Myocyte (in vitro differentiated cells): ENCODE data around the gene C1QTNF8. TPM values are rescaled to one million over a fixed set of nuclear protein-coding genes. Genes with fewer than 3 reads are reported as not detected.
"Not testable (repeated sequence)": the region's sequence is repeated elsewhere in the genome, so short reads cannot be mapped to it uniquely, and the experiment has no call there.

Source experiments
- DNase-seq: peaks from one replicate; pipeline ENCODE4 v3.0.0-alpha.2; 2012; ENCODE audit warnings: low read depth
- total RNA-seq: library from RNA; depleted of rRNA; stranded (reverse); fragments of >200 nt; gene quantifications from 2 replicates; pipeline ENCODE4 v1.2.3, GENCODE V29; 2014

C1QTNF8 gene
- total RNA-seq, 1 donor from 2014 or later = not detected

- no peak for DNase-seq
Observed at GRCh38 chr16:1094601-1095449, 1.2 kb downstream of the C1QTNF8 start.

DNA sequence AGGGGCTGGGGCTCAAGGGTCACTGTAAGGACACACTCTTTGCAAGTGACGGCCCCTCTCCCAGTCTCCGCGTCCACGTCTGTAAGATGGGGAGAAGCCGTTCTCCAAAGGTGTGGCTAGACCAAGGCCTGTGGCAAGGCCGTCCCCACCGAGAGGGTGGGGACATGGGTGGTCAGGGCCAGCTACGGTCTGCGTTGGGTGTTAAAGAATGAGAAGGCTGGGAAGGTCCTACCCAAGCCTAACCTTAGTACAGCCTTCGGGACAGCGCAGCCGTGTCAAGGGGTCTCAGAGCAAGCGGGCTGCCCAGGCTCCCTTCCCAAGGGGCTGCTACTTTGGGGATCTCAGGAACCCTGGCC is 1.9 kb downstream of the C1QTNF8 start:
- DNase-seq = no peak

- no peak for DNase-seq
Observed at GRCh38 chr16:1093284-1094123, 2.5 kb downstream of the C1QTNF8 start.

DNA sequence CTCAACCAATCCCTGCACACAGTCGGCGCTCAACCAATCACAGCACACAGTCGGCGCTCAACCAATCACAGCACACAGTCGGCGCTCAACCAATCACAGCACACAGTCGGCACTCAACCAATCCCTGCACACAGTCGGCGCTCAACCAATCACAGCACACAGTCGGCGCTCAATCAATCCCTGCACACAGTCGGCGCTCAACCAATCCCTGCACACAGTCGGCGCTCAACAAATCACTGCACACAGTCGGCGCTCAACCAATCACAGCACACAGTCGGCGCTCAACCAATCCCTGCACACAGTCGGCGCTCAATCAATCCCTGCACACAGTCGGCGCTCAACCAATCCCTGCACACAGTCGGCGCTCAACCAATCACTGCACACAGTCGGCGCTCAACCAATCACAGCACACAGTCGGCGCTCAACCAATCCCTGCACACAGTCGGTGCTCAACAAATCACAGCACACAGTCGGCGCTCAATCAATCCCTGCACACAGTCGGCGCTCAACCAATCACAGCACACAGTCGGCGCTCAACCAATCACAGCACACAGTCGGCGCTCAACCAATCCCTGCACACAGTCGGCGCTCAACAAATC is 3.3 kb downstream of the C1QTNF8 start:
- not testable (repeated sequence) for DNase-seq

DNA sequence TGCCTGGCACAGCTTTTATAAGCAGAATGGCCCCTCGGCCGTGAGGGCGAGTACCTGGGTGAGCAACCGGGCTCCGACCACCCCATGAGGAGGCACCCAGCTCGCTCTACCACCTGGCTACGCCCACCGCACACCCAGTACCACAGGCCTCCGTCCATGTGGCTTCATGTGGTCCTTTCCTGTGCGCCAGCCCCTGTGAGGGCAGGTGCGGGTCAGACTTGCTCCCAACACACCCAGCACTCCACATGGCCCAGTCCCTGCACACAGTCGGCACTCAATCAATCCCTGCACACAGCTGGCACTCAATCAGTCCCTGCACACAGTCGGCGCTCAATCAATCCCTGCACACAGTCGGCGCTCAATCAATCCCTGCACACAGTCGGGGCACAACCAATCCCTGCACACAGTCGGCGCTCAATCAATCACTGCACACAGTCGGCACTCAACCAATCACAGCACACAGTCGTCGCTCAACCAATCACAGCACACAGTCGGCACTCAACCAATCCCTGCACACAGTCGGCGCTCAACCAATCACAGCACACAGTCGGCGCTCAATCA is 4.0 kb downstream of the C1QTNF8 start:
- no peak for DNase-seq

DNA sequence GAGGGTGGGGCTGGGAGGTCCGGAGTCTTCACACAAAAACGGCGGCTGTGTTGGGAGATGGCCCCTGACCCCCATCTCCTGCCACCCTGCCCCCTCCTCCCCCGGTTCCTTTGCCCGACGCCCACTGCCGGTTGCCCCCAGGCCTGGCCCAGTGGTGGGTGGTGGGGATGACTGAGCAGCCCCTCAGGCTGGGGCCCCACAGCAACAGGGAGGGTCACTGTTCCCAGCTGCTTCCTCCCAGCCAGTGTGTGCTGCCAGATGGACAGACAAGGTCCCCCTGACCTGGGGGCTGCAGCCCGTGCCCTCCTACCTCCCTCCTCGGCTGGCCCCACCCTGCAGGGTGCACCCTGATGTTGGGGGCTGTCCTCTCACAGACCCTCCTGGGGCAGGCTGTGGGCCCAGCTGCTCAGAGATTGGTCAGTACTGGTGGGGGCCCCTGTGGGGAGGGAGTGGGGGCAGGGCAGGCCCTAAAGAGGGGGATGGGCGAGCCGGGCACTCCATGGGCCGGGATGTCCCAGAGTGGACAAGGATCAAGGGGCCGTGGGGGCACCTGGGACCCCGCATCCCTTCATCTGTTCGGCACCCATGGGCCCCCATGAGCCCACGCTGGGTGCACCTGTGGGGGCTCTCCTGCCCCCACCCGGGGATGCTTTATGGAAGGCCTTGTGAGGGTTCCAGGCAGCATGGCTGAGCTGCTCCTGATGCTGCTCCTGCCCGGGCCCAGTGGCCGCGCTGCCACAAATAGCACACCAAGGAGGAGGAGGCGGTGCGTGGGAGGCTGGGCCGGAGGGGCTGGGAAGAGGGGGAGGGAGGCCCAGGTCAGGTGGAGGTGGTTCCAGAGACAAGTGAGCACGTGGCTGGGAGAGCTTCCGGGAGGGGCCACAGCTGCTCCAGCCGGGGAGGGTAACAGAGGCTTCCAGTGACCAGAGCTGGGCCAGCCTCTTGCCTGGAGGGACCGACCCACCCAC is 5.1 kb downstream of the C1QTNF8 start:
- no peak for DNase-seq

DNA sequence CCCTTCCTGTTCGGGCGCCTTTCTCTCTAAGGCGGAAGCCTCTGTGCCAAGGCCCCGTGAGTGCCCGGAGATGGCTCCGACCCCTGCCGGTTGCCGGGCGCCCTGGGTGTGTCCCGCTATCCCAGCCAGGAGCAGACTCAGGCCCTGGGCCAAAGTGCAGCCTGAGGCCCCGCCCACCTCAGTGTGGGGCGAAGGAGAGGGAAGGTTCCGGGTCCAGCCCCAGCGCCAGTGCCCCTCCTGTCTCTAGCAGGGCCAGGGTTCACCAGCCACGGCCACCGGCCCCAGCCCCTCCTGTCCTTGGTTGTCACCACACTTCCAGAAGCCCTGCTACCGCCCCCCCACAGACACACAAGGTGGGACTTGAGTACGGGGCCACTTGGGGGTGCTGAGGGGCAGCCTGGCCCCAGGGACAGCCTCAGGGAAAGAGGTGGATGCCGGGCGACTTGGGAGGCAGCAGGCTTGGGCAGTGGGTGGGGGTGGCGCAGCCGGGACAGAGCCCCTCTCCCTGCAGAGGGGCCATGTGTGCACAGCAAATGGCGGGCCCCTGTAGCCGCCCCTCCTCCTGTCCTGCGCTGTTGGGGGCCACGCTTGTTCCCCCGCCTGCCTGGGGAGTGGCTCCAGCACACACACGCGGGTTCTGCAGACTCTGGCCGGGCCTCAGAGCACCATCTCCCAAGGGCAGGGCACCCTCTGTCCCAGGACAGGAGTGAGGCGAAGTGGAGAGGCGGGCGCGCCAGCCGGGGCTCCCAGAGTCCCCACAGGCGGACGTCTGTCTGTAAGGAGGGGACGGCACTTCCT is 6.0 kb downstream of the C1QTNF8 start:
- no peak for DNase-seq

DNA sequence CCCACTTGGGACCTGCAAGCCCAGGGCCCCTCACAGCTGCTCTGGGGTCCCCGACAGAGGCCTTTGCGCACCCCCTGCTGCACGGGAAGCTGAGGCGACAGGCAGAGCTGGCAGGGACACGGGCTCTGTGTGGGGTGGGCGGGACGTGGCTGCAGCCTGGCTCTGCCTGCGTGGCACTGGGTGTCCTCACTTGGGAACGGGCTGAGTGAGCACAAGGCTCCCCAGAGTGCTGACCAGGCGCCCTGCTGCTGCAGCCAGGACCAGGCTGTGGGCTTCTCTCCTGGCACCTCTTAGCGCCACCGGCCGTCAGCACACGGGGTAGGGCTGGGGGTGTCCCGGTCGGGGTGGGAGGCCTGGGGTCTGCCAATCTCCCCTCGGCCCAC is 6.6 kb downstream of the C1QTNF8 start:
- no peak for DNase-seq

DNA sequence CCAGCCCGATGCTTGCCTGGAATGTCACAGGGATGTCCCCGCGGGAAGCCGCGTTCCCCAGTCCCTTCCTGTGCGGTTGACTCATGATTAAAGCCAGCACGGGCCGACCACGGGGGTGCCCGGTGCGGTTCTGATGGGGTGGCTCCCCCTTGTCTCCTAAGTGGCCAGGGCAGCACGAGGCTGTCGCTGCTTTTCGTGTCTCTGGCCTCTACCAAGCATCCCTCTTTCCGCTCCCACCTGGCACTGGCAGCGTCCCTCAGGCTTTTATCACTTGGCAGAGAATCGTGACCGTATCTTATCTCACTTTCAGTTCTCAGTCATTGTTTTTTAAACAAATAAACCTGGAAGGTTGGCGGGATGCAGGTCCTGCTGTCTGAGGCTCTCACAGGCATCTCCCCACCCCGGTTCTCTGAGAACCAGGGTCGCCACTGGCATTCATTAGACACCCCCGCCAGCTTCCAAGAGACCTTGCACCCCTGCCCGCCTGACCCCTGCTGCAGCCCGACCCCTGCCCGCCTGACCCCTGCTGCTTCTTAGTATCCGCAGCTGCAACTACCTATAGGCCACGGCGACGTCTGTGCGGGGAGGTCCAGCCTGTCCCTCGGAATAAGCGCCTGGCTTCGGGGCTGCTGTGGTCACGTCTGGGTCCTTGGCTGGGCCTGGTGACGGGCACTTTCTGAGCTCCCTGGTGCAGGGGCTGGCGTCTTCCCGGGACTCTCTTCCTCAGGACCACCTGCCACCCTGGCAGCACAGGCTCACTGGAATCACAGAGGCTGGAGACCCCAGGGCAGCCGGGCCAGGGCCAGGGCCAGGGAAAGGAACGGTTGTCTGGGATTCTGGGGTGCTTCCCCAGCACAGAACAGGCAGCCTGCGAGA is 7.5 kb downstream of the C1QTNF8 start:
- DNase-seq = no peak

- not testable (repeated sequence) for DNase-seq
Observed at GRCh38 chr16:1086443-1086842, 9.6 kb downstream of the C1QTNF8 start.

GRCh38 chr16:1084971-1085370 is 11.1 kb downstream of the C1QTNF8 start:
- DNase-seq = no peak

- no peak for DNase-seq
Observed at GRCh38 chr16:1082952-1083675, 12.9 kb downstream of the C1QTNF8 start.

GRCh38 chr16:1082266-1082951 is 13.6 kb downstream of the C1QTNF8 start:
- no peak for DNase-seq

- no peak for DNase-seq
Observed at GRCh38 chr16:1081734-1082265, 14.2 kb downstream of the C1QTNF8 start.

DNA sequence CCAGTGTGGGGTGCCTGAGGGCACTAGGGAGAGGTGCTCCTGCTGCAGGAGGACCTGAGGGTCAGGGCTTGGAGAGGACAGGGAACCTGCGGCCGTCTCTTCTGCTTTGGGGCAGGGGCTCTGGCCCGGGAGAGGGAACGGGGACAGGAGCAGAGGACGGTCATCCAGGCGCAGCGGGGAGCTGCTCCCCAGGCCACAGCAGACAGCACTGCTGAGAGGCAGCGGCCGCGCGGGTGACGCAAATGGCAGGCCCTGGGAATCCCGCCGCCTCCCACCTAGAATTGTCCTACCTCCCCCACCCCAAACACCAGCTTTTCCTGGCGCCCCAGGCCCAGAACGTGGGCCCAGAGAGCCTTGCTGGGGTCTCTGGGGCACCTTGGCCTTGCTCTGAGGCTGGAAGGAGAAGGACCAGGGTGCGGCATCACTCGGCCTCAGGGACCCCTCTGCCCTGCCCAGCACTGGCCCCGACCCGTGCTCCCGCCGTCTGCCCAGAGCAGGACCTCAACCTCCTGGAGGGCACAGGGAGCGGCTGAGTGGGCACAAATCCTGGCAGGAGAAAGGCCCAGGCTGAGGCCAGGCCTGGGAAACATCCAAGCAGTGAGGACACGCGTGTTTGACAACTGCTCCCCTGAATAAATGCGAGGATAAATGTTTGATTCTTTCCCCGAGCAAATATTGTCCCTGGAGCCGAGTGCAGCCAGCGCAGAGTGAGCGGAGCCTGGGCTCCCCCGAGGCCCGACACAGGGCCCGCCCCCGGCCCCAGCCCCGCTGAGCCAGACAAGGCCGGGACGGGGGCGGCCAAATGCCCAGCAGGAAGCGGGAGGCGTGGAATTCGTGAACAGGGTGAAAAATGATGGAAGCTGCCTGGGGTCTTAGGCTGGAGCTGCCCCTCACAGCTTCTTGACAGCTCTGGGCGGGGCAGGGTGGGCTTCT is 15.0 kb downstream of the C1QTNF8 start:
- no peak for DNase-seq
